Measurements from ENCODE around the gene PPFIBP1.
A peak's percentile ranks its signal among the peaks of the same experiment; 100 is the strongest.
"Not testable (repeated sequence)": the region's sequence is repeated elsewhere in the genome, so short reads cannot be mapped to it uniquely, and the experiment has no call there.

Gene PPFIBP1

DNA sequence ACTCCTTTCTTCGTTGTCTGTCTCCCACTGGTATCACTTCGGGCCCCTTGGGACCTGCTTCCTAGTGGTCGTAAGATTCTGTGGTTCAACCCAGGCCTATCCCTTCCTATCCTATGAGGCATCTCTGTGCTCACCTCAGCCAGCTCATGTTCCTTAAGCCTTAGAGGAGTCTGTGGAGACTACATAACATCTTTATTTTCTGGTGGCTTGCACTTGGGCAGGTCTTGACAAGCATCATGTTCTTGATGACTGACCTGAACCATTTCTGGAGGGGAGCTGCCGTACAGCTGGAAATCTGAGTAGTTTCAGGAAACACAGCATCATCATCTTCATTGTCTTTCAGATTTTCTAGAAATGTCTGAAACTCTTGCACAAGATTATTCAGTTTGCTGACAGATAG lies 69.3 kb downstream of the PPFIBP1 start:
- no peak for DNase-seq

DNA sequence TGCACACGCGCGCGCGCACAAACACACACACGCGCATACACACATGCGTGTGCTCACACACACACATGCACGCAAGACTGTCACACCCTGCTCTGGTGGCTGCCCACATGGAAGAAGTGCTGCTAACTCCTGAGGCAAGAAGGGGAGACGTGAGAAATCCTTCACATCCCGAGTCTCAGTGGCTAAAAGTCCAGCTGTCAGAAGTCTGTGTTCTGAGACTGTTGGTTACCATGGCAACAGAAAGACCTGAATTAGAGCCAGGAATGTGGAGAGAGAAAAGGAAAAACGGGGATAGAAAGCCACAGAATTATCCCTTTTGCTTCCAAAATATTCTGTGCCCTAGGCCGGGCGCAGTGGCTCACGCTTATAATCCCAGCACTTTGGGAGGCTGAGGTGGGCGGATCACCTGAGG lies 71.2 kb downstream of the PPFIBP1 start:
- no peak for DNase-seq

- DNase-seq, result not testable (repeated sequence)
Measured at GRCh38 chr12:27598866-27599265, 74.9 kb downstream of the PPFIBP1 start.

- peak; percentile 52 to 59 for DNase-seq
Measured at GRCh38 chr12:27601056-27601828, 77.2 kb downstream of the PPFIBP1 start.

GRCh38 chr12:27602516-27602915 lies 78.5 kb downstream of the PPFIBP1 start:
- DNase-seq, result no peak

DNA sequence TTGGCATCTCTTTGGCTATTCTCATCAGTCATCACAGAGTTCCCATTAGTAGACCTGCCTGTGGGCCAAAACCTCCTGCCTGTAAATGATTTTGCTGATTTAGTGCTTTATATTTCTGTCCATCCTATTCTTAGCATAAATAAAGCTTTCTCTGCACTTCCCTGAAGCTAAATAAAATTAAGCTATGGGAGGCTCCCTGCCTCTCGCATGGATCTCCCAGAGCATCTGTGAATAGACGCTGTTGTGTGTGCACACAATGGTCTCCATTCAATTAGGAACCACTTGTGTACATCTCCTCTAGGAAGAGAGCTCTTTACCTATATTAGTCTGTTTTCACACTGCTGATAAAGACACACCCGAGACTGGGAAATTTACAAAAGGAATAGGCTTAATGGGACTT lies 80.4 kb downstream of the PPFIBP1 start:
- no peak for DNase-seq

- no peak for DNase-seq
Measured at GRCh38 chr12:27606986-27607385, 83.0 kb downstream of the PPFIBP1 start.

GRCh38 chr12:27607591-27607990 lies 83.6 kb downstream of the PPFIBP1 start:
- peak; percentile 72 for DNase-seq

DNA sequence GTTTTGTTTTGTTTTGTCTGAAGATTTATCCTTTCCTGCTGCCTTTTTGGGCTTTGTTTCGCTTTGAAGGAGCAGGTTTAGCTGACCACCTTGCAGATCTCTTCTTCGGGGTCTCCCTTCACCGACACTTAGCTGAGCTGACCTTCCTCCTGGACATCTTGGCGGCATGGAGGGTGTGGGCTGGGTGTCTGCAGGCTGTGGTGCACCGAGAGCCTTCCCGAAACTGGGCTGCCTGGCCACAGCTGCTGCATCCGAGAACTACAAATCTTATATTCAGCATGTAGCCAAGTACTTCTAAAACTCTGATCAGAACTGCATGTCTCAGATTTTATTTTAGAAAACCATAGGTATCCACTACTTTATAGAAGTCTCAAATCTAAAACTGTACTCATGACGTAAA lies 84.9 kb downstream of the PPFIBP1 start:
- no peak for DNase-seq

GRCh38 chr12:27610374-27610773 lies 86.4 kb downstream of the PPFIBP1 start:
- DNase-seq, result no peak

- no peak for DNase-seq
Measured at GRCh38 chr12:27614386-27614785, 90.4 kb downstream of the PPFIBP1 start.

GRCh38 chr12:27614866-27615265 lies 90.9 kb downstream of the PPFIBP1 start:
- DNase-seq, result no peak

GRCh38 chr12:27615331-27615891 lies 91.4 kb downstream of the PPFIBP1 start:
- no peak for DNase-seq

DNA sequence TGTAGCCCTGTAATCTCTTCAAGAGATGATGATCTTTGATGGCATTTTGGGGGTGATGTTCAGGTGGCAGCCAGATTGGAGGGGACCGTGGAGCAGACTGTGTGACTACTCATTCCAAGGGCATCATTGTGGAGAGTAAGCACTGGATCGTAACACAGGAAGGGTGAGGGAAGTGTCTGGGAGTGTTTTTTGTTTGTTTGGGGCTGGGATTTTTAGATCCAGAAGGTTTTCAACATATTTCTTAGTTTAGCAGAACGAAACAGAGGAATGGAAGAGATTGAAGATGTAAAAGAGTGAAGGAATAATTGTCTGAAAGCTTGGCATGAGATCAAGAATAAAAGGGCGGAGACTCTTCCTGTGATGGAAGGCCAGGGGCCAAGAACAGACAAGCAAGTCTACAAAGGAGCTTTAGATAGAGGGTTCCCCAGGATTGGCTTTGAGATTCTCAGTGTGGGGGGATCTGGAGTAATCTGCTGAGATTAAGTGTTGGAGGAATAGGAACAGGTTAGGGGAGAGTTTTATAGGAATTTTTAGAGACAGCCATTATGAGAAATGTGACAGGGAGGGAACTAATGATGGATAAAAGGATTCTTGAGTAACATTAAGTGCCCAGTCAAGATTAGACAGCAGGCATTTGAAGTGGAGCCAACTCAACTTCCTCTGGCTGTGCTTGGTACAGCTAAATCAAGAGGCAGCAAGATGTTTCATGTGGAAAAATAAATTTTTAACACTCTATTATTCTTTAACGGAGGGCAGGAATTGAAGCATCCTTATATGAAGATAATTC lies 92.5 kb downstream of the PPFIBP1 start:
- DNase-seq, result no peak

GRCh38 chr12:27618836-27619235 lies 94.8 kb downstream of the PPFIBP1 start:
- DNase-seq, result no peak

DNA sequence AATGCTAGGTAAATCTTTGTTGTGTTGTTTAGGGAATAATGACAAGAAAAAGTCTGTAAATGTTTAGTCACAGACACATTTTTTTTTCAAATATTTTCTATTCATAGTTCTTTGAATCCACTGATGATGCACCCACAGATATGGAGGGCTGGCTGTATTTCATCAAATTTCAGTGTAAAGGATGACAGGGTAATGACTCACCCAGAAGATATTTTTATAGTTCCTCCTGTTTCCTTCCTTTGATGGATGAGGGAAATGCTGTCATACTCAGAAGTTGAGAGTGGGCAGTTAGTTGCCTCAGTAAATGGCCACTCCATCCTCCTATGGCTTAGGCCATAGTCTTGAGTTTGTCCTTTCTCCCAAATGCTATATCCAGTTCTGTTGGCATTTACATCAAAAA lies 95.3 kb downstream of the PPFIBP1 start:
- DNase-seq, result peak; percentile 87

- no peak for DNase-seq
Measured at GRCh38 chr12:27620121-27620520, 96.1 kb downstream of the PPFIBP1 start.

- no peak for DNase-seq
Measured at GRCh38 chr12:27622436-27623195, 98.6 kb downstream of the PPFIBP1 start.

DNA sequence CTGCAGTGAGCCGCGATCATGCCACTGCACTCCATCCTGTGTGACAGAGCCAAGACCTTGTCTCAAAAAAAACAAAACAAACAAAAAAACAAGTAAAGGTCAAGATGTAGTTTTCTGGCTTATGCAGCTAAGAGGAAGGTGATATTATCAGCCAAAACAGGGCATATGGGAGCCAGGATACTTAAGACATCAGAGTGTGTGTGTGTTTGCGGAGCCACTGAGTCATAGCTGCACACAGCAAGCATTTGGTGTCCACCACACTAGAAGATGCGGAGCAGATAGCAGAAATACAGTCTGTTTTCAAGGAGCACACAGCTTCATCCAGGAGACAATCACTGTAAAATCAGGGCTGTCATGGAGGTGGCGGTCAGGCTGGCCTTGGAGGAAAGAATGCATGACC lies 99.6 kb downstream of the PPFIBP1 start:
- peak in 1 of 2 donors; percentile 1 for DNase-seq

GRCh38 chr12:27624586-27624985 lies 100.6 kb downstream of the PPFIBP1 start:
- DNase-seq, result no peak

DNA sequence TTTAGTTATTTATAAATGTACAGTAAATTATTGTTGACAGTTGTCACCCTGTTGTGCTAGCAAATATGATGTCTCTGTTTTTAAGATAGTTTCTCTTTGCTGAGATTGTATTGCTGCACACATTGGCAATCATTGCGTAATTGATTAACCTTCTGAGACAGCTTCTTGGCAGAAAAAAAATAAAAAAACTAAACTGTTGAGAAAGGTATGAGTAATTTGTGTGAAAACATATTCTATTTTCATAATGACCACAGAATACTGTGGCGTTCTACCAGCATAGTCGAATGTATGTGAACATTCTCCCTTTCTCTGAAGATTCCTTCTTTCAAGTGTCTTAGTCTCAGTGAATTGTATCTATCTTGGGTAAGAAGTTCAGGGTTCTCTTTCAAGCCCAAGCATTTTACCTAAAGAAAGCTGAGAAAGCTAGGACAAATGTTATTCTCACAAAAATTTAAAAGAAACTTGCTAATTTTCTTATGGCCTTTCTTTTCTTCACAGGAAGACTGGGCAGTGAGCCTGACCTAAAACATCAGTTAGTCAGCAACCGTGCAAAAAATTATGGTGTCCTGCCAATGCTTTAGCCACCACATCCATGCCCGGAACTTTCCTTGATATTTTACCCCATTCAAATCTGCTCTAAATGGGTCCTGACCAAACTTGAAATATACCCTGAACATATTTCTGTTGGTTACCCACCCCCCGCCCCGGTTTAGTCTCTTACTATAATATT lies 103.3 kb downstream of the PPFIBP1 start:
- peak; percentile 33 to 81 for DNase-seq

- not testable (repeated sequence) for DNase-seq
Measured at GRCh38 chr12:27627853-27628469, 104.0 kb downstream of the PPFIBP1 start.
